Liver (tissue), 9 donors: Measurements from ENCODE around the gene MOB3B. TPM values are rescaled to one million over a fixed set of nuclear protein-coding genes. Genes with fewer than 3 reads are reported as not detected.

ENCODE experiments used
- DNase-seq: peaks from one replicate; pipeline ENCODE4 v3.0.0-alpha.2; 2017; ENCODE audit warnings: low spot score
- H3K27ac ChIP-seq, 2 donors: one replicate each; pipeline ENCODE4 v1.7.0; 2013; ENCODE audit warnings: inconsistent platforms in 2 of 2, low read length in 2 of 2, control low read depth in 1 of 2, low read depth in 1 of 2, mild to moderate bottlenecking in 1 of 2
- H3K27me3 ChIP-seq, 4 donors: one replicate each; pipeline versions ENCODE4 v1.6.1 to v1.7.0; 2013; ENCODE audit warnings: low read length in 3 of 4, inconsistent platforms in 1 of 4, mild to moderate bottlenecking in 1 of 4, moderate library complexity in 1 of 4; ENCODE audit not compliant: control insufficient read depth in 4 of 4, insufficient read depth in 4 of 4
- H3K36me3 ChIP-seq, 4 donors: one replicate each; pipeline versions ENCODE4 v1.6.1 to v1.7.0; 2013; ENCODE audit warnings: low read length in 3 of 4, mild to moderate bottlenecking in 3 of 4, low read depth in 1 of 4, moderate library complexity in 1 of 4; ENCODE audit not compliant: control insufficient read depth in 4 of 4, insufficient read depth in 3 of 4
- H3K4me1 ChIP-seq, 4 donors: one replicate each; pipeline versions ENCODE4 v1.6.1 to v1.7.0; 2013; ENCODE audit warnings: low read length in 3 of 4, mild to moderate bottlenecking in 3 of 4, moderate library complexity in 1 of 4; ENCODE audit not compliant: control insufficient read depth in 4 of 4, insufficient read depth in 4 of 4
- H3K4me3 ChIP-seq, 3 donors: one replicate each; pipeline versions ENCODE4 v1.6.1 to v1.7.0; 2013; ENCODE audit warnings: low read length in 3 of 3, control low read depth in 1 of 3, low read depth in 1 of 3, mild to moderate bottlenecking in 1 of 3
- H3K9ac ChIP-seq, 2 donors: one replicate each; pipeline ENCODE4 v1.7.0; 2013; ENCODE audit warnings: low read length in 2 of 2, mild to moderate bottlenecking in 2 of 2, moderate library complexity in 2 of 2, control low read depth in 1 of 2, low read depth in 1 of 2
- H3K9me3 ChIP-seq, 4 donors: one replicate each; pipeline versions ENCODE4 v1.6.1 to v1.7.0; 2013; ENCODE audit warnings: low read length in 3 of 4; ENCODE audit not compliant: control insufficient read depth in 4 of 4
- FOXA2 ChIP-seq: IDR thresholded peaks from 2 replicates; pipeline ENCODE4 v1.6.1; 2016; ENCODE audit warnings: antibody characterized with exemption
- GABPA ChIP-seq, 2 donors: IDR thresholded peaks in 1 of 2; conservative IDR thresholded peaks in 1 of 2; 2 replicates each; pipeline ENCODE4 v1.6.1; 2016; ENCODE audit warnings: antibody characterized with exemption in 2 of 2, mild to moderate bottlenecking in 1 of 2, moderate library complexity in 1 of 2
- HNF4G ChIP-seq: IDR thresholded peaks from 2 replicates; pipeline ENCODE4 v1.6.1; 2016; ENCODE audit warnings: antibody characterized with exemption
- JUND ChIP-seq, 2 donors: IDR thresholded peaks; 2 replicates each; pipeline ENCODE4 v1.6.1; 2016; ENCODE audit warnings: antibody characterized with exemption in 2 of 2
- RXRA ChIP-seq, 2 donors: IDR thresholded peaks; 2 replicates each; pipeline ENCODE4 v1.6.1; 2017 to 2018; ENCODE audit warnings: antibody characterized with exemption in 2 of 2, mild to moderate bottlenecking in 1 of 2
- TAF1 ChIP-seq: conservative IDR thresholded peaks from 2 replicates; pipeline ENCODE4 v1.6.1; 2016; ENCODE audit warnings: antibody characterized with exemption, mild to moderate bottlenecking
- WGBS: extraction: QIAGEN DNeasy Blood & Tissue Kit; methylation state at CpG from one replicate; pipeline ENCODE4 v1.1.7; 2013; 5-methylcytosine and 5-hydroxymethylcytosine counted together
- polyA plus RNA-seq, 2 donors: library from polyadenylated mRNA; stranded (reverse) in 1 of 2; unstranded in 1 of 2; fragments of 200-250 nt in 1 of 2; fragments of >200 nt in 1 of 2; fragmentation: Nextera tagmentation in 1 of 2; extraction: Ambion mirVana in 1 of 2; gene quantifications; one replicate each; pipeline versions ENCODE4 v1.2.1 to v1.2.3, GENCODE V29; 2013 to 2015
- total RNA-seq, 2 donors: library from RNA; depleted of rRNA; stranded (reverse); fragments of >200 nt; gene quantifications; one replicate each; pipeline ENCODE4 v1.2.3, GENCODE V29; 2014
- TF ChIP-seq, protein P1 (sequence below): IDR thresholded peaks from 2 replicates; pipeline ENCODE4 v1.6.1; 2016; ENCODE audit warnings: antibody characterized with exemption, mild to moderate bottlenecking
- TF ChIP-seq, protein P2 (sequence below): IDR thresholded peaks from 2 replicates; pipeline ENCODE4 v1.6.1; 2016; ENCODE audit warnings: antibody characterized with exemption
- TF ChIP-seq, protein P3 (sequence below): IDR thresholded peaks from 2 replicates; pipeline ENCODE4 v1.6.1; 2016; ENCODE audit warnings: antibody characterized with exemption
- TF ChIP-seq, protein P4 (sequence below): IDR thresholded peaks from 2 replicates; pipeline ENCODE4 v1.6.1; 2016; ENCODE audit warnings: antibody characterized with exemption
- donor health status: healthy.
- donor health status: healthy.
- donor health status: healthy.
- donor health status: healthy.
- donor health status: healthy.

Gene MOB3B
- total and polyA plus RNA-seq, 4 donors, result 0.36 to 1.1 (median 0.76) TPM

DNA sequence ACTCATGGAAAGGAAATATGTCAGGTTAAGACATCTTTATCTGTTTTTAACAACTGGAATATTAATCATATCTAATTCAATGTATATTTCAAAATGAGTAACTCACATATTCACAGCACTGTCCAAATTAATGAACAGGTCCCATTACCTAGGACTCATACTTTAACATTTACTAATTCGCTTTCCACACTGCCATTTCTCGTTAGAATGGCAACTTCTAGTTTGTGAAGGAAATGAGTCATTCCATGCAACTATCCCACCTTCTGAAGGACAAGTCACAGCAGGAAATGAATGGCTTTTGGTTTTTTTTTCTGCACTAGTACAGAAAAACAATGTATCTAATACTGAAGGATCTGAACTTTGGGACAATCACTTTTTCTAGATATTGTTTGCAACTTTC lies 30.2 kb downstream of the MOB3B start:
- WGBS, result 54% methylated on average over 2 of the region's 2 CpGs
- no peaks in the 10 kb centered on the region for H3K4me1 ChIP-seq

DNA sequence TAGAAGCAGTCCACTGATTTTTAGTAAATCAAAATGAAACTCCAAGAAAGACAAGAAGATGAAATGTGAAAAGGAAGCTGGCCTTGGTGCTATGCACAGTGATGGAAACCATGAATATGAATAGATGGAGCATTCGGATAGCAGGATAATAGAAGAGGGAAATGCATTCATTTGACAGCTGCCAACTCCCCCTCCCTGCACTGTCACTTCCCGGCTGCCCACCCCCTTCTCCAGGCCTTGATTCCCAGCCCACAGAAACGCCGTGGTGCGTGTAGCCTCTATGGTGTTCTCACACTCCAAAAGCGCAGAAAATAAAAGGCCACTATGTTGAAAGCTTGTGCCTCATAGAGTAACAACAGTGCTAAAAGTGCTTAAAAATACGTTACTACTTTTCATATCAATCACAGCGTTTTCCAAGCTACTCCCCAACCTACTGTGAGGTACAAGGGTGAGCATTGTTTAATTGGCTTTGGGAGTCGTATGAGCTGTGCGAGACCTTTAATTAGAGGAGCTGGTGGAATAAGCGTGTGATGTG lies 31.7 kb downstream of the MOB3B start:
- DNase-seq, result no peak
- no peak for TF ChIP-seq TAF1
- WGBS, result 88% methylated on average over 11 of the region's 11 CpGs
- Histone ChIP-seq H3K4me1 (no peaks in the 10 kb centered on the region), H3K36me3 (no peaks in the 10 kb centered on the region), H3K9me3 (no peaks in the 10 kb centered on the region), H3K27ac (no peak overlapping the region), H3K4me3 (no peak overlapping the region), H3K27me3 (no peaks in the 10 kb centered on the region), H3K9ac (no peak overlapping the region)

More for the DNA sequence above, 30.2 kb downstream of the MOB3B start:
- TF ChIP-seq, protein P1, sequence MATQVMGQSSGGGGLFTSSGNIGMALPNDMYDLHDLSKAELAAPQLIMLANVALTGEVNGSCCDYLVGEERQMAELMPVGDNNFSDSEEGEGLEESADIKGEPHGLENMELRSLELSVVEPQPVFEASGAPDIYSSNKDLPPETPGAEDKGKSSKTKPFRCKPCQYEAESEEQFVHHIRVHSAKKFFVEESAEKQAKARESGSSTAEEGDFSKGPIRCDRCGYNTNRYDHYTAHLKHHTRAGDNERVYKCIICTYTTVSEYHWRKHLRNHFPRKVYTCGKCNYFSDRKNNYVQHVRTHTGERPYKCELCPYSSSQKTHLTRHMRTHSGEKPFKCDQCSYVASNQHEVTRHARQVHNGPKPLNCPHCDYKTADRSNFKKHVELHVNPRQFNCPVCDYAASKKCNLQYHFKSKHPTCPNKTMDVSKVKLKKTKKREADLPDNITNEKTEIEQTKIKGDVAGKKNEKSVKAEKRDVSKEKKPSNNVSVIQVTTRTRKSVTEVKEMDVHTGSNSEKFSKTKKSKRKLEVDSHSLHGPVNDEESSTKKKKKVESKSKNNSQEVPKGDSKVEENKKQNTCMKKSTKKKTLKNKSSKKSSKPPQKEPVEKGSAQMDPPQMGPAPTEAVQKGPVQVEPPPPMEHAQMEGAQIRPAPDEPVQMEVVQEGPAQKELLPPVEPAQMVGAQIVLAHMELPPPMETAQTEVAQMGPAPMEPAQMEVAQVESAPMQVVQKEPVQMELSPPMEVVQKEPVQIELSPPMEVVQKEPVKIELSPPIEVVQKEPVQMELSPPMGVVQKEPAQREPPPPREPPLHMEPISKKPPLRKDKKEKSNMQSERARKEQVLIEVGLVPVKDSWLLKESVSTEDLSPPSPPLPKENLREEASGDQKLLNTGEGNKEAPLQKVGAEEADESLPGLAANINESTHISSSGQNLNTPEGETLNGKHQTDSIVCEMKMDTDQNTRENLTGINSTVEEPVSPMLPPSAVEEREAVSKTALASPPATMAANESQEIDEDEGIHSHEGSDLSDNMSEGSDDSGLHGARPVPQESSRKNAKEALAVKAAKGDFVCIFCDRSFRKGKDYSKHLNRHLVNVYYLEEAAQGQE, result no peak
- TF ChIP-seq JUND (IDR thresholded peaks at IDR 0.05), result peak in 1 of 2 donors; percentile 60
- TF ChIP-seq, protein P2, sequence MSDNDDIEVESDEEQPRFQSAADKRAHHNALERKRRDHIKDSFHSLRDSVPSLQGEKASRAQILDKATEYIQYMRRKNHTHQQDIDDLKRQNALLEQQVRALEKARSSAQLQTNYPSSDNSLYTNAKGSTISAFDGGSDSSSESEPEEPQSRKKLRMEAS, result no peak
- H3K4me3 ChIP-seq, result no peak overlapping the region
- DNase-seq, result no peak
- no peak overlapping the region for H3K9ac ChIP-seq
- H3K9me3 ChIP-seq, result no peaks in the 10 kb centered on the region
- no peaks in the 10 kb centered on the region for H3K27me3 ChIP-seq
- H3K36me3 ChIP-seq, result no peaks in the 10 kb centered on the region
- no peak overlapping the region for H3K27ac ChIP-seq

DNA sequence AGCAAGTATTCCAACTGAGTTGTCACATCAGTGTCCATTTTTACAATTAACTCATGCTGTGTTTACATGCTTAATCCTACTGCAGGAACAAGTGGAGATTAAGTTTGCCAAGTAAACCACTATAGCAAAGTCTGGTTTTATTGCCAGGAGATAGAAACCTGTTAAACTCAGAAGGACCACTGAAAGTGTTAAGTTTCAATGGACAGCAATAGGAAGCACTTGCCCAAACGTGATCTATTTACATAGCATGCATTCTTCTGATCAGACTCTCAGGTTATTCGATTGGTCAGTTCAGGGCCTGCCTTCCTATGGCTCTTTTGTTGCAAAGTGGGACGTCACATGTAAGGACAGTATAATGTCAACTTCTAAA lies 33.5 kb downstream of the MOB3B start:
- 69% methylated on average over 3 of the region's 3 CpGs for WGBS

More for the DNA sequence above, 33.5 kb downstream of the MOB3B start:
- H3K9ac ChIP-seq, result no peak overlapping the region
- no peaks in the 10 kb centered on the region for H3K4me1 ChIP-seq
- H3K27ac ChIP-seq, result no peak overlapping the region
- no peaks in the 10 kb centered on the region for H3K36me3 ChIP-seq
- H3K4me3 ChIP-seq, result no peak overlapping the region
- no peaks in the 10 kb centered on the region for H3K9me3 ChIP-seq
- no peak for TF ChIP-seq GABPA (IDR thresholded peaks at IDR 0.05 in 1 of 2, conservative IDR thresholded peaks at IDR 0.05 in 1 of 2)
- TF ChIP-seq HNF4G, result no peak
- no peak for TF ChIP-seq RXRA (IDR thresholded peaks at IDR 0.05)
- TF ChIP-seq FOXA2, result no peak
- TF ChIP-seq, protein P3, sequence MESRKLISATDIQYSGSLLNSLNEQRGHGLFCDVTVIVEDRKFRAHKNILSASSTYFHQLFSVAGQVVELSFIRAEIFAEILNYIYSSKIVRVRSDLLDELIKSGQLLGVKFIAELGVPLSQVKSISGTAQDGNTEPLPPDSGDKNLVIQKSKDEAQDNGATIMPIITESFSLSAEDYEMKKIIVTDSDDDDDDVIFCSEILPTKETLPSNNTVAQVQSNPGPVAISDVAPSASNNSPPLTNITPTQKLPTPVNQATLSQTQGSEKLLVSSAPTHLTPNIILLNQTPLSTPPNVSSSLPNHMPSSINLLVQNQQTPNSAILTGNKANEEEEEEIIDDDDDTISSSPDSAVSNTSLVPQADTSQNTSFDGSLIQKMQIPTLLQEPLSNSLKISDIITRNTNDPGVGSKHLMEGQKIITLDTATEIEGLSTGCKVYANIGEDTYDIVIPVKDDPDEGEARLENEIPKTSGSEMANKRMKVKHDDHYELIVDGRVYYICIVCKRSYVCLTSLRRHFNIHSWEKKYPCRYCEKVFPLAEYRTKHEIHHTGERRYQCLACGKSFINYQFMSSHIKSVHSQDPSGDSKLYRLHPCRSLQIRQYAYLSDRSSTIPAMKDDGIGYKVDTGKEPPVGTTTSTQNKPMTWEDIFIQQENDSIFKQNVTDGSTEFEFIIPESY, result no peak
- TF ChIP-seq, protein P4, sequence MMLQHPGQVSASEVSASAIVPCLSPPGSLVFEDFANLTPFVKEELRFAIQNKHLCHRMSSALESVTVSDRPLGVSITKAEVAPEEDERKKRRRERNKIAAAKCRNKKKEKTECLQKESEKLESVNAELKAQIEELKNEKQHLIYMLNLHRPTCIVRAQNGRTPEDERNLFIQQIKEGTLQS, result no peak
- no peak for DNase-seq
- no peaks in the 10 kb centered on the region for H3K27me3 ChIP-seq
